GM12878 (cell line): Measurements from ENCODE around the gene ANKRD33.

ENCODE experiments used
- BHLHE40 ChIP-seq, 2 experiments: fragments of 450-650 bp in 1 of 2; IDR thresholded peaks; 2 replicates each; pipeline ENCODE4 v1.6.1; 2011 to 2017; ENCODE audit warnings: low read depth in 2 of 2, borderline replicate concordance in 1 of 2, improper control_type of control experiment in 1 of 2, low read length in 1 of 2, mild to moderate bottlenecking in 1 of 2
- BMI1 ChIP-seq: fragments of 450-650 bp; IDR thresholded peaks from 2 replicates; pipeline ENCODE4 v1.6.1; 2016; ENCODE audit warnings: mild to moderate bottlenecking, moderate library complexity, borderline replicate concordance
- DPF2 ChIP-seq: fragments of 450-650 bp; IDR thresholded peaks from 2 replicates; pipeline ENCODE4 v1.6.1; 2017; ENCODE audit warnings: mild to moderate bottlenecking
- PAX8 ChIP-seq: fragments of 450-650 bp; IDR thresholded peaks from 2 replicates; pipeline ENCODE4 v1.6.1; 2017; ENCODE audit warnings: mild to moderate bottlenecking, moderate library complexity
- POLR2A ChIP-seq: IDR thresholded peaks from 2 replicates; pipeline ENCODE4 v1.6.1; 2011; ENCODE audit warnings: low read depth, mild to moderate bottlenecking, low read length
- RAD21 ChIP-seq: IDR thresholded peaks from 2 replicates; pipeline ENCODE4 v1.6.1; 2011; ENCODE audit warnings: mild to moderate bottlenecking, low read depth, low read length, moderate library complexity; ENCODE audit not compliant: insufficient read depth
- TARDBP ChIP-seq: IDR thresholded peaks from 2 replicates; pipeline ENCODE4 v1.6.1; 2016; ENCODE audit warnings: borderline replicate concordance
- ZSCAN29 ChIP-seq: fragments of 450-650 bp; IDR thresholded peaks from 2 replicates; pipeline ENCODE4 v1.6.1; 2017; ENCODE audit warnings: mild to moderate bottlenecking, moderate library complexity
- TF ChIP-seq, protein P1 (sequence below): IDR thresholded peaks from 2 replicates; pipeline ENCODE4 v1.6.1; 2012; ENCODE audit warnings: improper control_type of control experiment, low read depth, low read length; ENCODE audit not compliant: insufficient replicate concordance
- TF ChIP-seq, protein P2 (sequence below): fragments of 450-650 bp; formaldehyde crosslinking; IDR thresholded peaks from 2 replicates; pipeline ENCODE4 v1.4.0; 2020; ENCODE audit warnings: mild to moderate bottlenecking, moderate library complexity
- TF ChIP-seq, protein P3 (sequence below), 3 experiments: IDR thresholded peaks in 2 of 3; conservative IDR thresholded peaks in 1 of 3; 2 replicates each; pipeline ENCODE4 v1.5.1; 2011; ENCODE audit warnings: low read depth in 3 of 3, low read length in 3 of 3, mild to moderate bottlenecking in 3 of 3, control low read depth in 2 of 3, moderate library complexity in 2 of 3, inconsistent platforms in 1 of 3, mixed read lengths in 1 of 3; ENCODE audit not compliant: control insufficient read depth in 2 of 3, insufficient read depth in 1 of 3; ENCODE audit errors: extremely low read depth in 1 of 3
- TF ChIP-seq, protein P4 (sequence below): fragments of 450-650 bp; conservative IDR thresholded peaks from 2 replicates; pipeline ENCODE4 v1.6.1; 2017; ENCODE audit warnings: mild to moderate bottlenecking, moderate library complexity

DNA sequence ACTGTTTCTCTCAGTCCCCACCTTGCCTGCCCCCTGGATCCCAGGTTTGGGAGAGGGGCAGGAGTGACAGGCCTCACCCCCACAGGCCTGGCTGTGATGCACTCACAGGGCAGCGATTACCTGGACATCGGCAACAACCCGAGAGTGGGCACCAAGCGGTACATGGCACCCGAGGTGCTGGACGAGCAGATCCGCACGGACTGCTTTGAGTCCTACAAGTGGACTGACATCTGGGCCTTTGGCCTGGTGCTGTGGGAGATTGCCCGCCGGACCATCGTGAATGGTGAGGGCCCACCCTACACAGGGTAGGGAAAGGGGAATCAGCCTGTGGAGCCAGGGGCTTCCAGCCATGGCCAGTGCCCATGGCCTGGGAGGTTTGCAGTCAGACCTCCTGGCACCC is 28.0 kb downstream of the ANKRD33 start:
- TF ChIP-seq, protein P1, sequence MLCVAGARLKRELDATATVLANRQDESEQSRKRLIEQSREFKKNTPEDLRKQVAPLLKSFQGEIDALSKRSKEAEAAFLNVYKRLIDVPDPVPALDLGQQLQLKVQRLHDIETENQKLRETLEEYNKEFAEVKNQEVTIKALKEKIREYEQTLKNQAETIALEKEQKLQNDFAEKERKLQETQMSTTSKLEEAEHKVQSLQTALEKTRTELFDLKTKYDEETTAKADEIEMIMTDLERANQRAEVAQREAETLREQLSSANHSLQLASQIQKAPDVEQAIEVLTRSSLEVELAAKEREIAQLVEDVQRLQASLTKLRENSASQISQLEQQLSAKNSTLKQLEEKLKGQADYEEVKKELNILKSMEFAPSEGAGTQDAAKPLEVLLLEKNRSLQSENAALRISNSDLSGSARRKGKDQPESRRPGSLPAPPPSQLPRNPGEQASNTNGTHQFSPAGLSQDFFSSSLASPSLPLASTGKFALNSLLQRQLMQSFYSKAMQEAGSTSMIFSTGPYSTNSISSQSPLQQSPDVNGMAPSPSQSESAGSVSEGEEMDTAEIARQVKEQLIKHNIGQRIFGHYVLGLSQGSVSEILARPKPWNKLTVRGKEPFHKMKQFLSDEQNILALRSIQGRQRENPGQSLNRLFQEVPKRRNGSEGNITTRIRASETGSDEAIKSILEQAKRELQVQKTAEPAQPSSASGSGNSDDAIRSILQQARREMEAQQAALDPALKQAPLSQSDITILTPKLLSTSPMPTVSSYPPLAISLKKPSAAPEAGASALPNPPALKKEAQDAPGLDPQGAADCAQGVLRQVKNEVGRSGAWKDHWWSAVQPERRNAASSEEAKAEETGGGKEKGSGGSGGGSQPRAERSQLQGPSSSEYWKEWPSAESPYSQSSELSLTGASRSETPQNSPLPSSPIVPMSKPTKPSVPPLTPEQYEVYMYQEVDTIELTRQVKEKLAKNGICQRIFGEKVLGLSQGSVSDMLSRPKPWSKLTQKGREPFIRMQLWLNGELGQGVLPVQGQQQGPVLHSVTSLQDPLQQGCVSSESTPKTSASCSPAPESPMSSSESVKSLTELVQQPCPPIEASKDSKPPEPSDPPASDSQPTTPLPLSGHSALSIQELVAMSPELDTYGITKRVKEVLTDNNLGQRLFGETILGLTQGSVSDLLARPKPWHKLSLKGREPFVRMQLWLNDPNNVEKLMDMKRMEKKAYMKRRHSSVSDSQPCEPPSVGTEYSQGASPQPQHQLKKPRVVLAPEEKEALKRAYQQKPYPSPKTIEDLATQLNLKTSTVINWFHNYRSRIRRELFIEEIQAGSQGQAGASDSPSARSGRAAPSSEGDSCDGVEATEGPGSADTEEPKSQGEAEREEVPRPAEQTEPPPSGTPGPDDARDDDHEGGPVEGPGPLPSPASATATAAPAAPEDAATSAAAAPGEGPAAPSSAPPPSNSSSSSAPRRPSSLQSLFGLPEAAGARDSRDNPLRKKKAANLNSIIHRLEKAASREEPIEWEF = no peak
- TF ChIP-seq, protein P2, sequence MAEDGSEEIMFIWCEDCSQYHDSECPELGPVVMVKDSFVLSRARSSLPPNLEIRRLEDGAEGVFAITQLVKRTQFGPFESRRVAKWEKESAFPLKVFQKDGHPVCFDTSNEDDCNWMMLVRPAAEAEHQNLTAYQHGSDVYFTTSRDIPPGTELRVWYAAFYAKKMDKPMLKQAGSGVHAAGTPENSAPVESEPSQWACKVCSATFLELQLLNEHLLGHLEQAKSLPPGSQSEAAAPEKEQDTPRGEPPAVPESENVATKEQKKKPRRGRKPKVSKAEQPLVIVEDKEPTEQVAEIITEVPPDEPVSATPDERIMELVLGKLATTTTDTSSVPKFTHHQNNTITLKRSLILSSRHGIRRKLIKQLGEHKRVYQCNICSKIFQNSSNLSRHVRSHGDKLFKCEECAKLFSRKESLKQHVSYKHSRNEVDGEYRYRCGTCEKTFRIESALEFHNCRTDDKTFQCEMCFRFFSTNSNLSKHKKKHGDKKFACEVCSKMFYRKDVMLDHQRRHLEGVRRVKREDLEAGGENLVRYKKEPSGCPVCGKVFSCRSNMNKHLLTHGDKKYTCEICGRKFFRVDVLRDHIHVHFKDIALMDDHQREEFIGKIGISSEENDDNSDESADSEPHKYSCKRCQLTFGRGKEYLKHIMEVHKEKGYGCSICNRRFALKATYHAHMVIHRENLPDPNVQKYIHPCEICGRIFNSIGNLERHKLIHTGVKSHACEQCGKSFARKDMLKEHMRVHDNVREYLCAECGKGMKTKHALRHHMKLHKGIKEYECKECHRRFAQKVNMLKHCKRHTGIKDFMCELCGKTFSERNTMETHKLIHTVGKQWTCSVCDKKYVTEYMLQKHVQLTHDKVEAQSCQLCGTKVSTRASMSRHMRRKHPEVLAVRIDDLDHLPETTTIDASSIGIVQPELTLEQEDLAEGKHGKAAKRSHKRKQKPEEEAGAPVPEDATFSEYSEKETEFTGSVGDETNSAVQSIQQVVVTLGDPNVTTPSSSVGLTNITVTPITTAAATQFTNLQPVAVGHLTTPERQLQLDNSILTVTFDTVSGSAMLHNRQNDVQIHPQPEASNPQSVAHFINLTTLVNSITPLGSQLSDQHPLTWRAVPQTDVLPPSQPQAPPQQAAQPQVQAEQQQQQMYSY = no peak
- TF ChIP-seq, protein P3, sequence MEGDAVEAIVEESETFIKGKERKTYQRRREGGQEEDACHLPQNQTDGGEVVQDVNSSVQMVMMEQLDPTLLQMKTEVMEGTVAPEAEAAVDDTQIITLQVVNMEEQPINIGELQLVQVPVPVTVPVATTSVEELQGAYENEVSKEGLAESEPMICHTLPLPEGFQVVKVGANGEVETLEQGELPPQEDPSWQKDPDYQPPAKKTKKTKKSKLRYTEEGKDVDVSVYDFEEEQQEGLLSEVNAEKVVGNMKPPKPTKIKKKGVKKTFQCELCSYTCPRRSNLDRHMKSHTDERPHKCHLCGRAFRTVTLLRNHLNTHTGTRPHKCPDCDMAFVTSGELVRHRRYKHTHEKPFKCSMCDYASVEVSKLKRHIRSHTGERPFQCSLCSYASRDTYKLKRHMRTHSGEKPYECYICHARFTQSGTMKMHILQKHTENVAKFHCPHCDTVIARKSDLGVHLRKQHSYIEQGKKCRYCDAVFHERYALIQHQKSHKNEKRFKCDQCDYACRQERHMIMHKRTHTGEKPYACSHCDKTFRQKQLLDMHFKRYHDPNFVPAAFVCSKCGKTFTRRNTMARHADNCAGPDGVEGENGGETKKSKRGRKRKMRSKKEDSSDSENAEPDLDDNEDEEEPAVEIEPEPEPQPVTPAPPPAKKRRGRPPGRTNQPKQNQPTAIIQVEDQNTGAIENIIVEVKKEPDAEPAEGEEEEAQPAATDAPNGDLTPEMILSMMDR (IDR thresholded peaks at IDR 0.05 in 2 of 3, conservative IDR thresholded peaks at IDR 0.05 in 1 of 3; ENCODE audit: control insufficient read depth in 2 of 3, extremely low read depth in 1 of 3, insufficient read depth in 1 of 3, low read depth in 3 of 3, low read length in 3 of 3) = no peak
- TF ChIP-seq POLR2A = no peak
- TF ChIP-seq, protein P4, sequence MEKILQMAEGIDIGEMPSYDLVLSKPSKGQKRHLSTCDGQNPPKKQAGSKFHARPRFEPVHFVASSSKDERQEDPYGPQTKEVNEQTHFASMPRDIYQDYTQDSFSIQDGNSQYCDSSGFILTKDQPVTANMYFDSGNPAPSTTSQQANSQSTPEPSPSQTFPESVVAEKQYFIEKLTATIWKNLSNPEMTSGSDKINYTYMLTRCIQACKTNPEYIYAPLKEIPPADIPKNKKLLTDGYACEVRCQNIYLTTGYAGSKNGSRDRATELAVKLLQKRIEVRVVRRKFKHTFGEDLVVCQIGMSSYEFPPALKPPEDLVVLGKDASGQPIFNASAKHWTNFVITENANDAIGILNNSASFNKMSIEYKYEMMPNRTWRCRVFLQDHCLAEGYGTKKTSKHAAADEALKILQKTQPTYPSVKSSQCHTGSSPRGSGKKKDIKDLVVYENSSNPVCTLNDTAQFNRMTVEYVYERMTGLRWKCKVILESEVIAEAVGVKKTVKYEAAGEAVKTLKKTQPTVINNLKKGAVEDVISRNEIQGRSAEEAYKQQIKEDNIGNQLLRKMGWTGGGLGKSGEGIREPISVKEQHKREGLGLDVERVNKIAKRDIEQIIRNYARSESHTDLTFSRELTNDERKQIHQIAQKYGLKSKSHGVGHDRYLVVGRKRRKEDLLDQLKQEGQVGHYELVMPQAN = no peak
- no peak for TF ChIP-seq PAX8
- TF ChIP-seq ZSCAN29 = no peak
- TF ChIP-seq TARDBP = no peak
- no peak for TF ChIP-seq DPF2
- TF ChIP-seq RAD21 = no peak
- no peak for TF ChIP-seq BMI1
- TF ChIP-seq BHLHE40 (IDR thresholded peaks at IDR 0.05; ENCODE audit: borderline replicate concordance in 1 of 2, low read depth in 2 of 2, low read length in 1 of 2) = no peak
